ENCODE measurements around the gene ROMO1.

ROMO1 gene

DNA sequence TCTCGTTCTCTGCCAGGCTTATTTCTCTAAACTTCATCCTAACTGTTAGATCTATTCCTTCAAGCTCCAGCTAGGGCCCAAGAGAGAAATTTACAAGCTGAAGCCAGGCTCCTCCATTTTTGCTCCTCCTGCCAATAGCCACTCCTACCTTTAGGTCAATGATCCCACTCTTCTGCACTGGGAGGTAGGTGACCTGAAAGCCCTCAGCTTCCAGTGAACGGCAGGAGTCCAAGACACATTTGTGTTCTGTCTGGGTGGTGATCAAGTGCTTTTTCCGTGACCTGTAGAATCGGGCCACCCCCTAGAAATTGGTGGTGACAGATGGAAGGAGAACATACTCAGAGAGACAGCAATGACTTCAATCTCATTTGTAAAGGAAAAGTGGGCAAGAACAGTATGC, 8.9 kb upstream of the ROMO1 start:
- TF ChIP-seq, protein P1, sequence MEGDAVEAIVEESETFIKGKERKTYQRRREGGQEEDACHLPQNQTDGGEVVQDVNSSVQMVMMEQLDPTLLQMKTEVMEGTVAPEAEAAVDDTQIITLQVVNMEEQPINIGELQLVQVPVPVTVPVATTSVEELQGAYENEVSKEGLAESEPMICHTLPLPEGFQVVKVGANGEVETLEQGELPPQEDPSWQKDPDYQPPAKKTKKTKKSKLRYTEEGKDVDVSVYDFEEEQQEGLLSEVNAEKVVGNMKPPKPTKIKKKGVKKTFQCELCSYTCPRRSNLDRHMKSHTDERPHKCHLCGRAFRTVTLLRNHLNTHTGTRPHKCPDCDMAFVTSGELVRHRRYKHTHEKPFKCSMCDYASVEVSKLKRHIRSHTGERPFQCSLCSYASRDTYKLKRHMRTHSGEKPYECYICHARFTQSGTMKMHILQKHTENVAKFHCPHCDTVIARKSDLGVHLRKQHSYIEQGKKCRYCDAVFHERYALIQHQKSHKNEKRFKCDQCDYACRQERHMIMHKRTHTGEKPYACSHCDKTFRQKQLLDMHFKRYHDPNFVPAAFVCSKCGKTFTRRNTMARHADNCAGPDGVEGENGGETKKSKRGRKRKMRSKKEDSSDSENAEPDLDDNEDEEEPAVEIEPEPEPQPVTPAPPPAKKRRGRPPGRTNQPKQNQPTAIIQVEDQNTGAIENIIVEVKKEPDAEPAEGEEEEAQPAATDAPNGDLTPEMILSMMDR (IDR thresholded peaks at IDR 0.05) = no peak

- TF ChIP-seq, protein P1 (IDR thresholded peaks at IDR 0.05) = no peak
Observed at GRCh38 chr20:35695245-35695749, 3.9 kb upstream of the ROMO1 start.

- TF ChIP-seq, protein P1 (IDR thresholded peaks at IDR 0.05) = no peak
Observed at GRCh38 chr20:35695978-35696377, 3.2 kb upstream of the ROMO1 start.

- TF ChIP-seq, protein P1 (IDR thresholded peaks at IDR 0.05) = no peak
Observed at GRCh38 chr20:35697696-35698297, 1.4 kb upstream of the ROMO1 start.

DNA sequence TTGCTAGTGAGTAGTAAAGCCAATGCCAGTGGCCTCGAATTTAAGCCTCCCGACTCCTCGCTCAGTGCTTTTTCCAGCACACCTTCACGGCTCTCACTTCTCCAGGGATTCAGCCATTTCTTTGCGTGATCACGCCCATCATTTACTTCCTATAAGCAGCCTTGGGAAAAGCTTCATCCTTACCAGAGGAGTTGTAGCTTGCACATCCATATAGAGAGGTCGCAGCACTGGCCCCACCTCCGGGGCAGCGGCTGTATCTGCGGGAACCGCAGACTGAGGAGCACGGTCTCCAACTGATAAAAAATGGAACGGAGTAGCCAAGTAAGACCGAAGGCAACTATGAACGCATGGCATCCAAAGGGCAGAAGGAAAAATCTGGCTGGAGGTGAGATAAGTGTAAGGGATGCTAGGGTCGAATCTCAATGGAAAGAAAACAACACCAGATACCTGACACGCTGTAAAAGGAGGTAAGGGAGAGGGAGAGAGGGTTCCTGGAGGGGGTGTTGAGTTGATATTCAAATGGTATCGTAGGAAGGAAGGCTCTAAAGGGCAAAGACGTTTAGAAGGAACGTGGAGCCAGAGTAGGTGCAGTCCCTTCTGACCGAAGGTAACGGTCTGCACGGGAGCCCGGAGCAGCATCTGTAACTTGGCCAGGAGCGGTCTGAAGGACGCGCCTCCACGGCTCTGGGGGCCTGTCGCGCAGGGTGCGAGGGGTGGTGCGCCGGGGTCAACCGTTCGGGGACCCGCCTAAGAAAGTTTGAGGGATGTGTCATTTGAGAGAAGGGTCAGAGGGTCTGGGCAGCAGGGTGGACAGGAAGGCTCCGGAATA, 693 bp upstream of the ROMO1 start:
- TF ChIP-seq, protein P1 (IDR thresholded peaks at IDR 0.05) = no peak

DNA sequence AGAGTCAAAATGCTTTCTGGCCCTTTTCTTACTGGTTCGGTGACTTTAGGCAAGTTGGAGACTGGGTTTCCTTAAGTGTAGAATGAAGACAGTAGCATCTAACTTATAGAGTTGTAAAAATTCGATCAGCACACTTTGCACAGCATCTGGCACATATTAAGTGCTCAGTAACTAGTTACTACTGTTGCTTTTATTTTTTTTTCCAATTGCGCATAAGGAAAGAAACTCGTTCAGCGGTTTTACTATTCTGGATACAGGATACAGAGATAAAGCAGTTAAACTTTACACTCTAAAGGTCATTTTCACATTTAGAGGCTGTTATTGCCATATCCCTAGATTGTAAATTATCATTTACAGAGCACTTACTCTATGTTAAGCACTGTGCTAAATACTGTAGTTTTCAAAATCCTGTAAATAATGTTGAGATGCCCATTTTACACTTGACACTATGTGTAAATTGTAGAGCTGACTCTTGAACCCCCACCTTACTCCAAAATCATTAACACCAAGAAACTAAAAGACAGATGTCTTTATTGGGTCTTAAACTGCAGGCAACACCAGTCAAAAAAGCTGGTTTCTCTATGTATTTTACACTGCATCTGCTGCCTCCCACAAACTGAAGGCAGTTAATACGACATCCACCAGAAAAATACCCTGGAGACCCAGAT, 886 bp downstream of the ROMO1 start:
- TF ChIP-seq, protein P1 (IDR thresholded peaks at IDR 0.05) = no peak

DNA sequence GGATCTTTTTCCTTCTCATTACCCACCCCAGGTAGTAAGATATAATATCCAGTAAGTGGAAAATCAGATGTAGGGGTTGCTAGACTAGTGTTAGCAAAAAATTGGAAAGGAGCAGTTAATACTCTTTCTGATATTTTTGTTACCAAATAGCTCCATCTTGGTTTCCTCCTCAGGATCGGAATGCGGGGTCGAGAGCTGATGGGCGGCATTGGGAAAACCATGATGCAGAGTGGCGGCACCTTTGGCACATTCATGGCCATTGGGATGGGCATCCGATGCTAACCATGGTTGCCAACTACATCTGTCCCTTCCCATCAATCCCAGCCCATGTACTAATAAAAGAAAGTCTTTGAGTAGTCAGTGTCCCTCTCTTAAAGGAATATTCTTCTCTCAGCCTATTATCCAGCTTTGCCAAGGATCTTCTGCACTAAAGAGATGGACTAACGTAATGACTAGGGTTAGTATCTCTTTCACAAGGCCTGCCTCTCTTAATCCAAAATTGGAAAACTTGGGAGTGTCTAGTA, 1.5 kb downstream of the ROMO1 start:
- TF ChIP-seq, protein P1 (IDR thresholded peaks at IDR 0.05) = no peak
